Ascending aorta (tissue), 2 donors: ENCODE measurements around the gene PTGES. TPM values are rescaled to one million over a fixed set of nuclear protein-coding genes. Genes with fewer than 3 reads are reported as not detected.

Experiments
- DNase-seq, 2 donors: peaks; one replicate each; pipeline ENCODE4 v3.0.0-alpha.2; 2019; ENCODE audit warnings: low spot score in 2 of 2
- H3K27ac ChIP-seq, 2 donors: fragments of 200-600 bp; sonication (generic); one replicate each; pipeline ENCODE4 v1.5.1; 2016 to 2017; ENCODE audit warnings: mild to moderate bottlenecking in 1 of 2
- H3K27me3 ChIP-seq: fragments of 200-600 bp; sonication (generic); one replicate; pipeline ENCODE4 v1.5.1; 2017
- H3K36me3 ChIP-seq, 2 donors: fragments of 200-600 bp; sonication (generic); one replicate each; pipeline ENCODE4 v1.5.1; 2016
- H3K4me1 ChIP-seq, 2 donors: fragments of 200-600 bp; sonication (generic); one replicate each; pipeline ENCODE4 v1.5.1; 2016 to 2017; ENCODE audit warnings: mild to moderate bottlenecking in 1 of 2
- H3K4me3 ChIP-seq, 2 donors: fragments of 200-600 bp; sonication (generic); one replicate each; pipeline ENCODE4 v1.5.1; 2016 to 2017; ENCODE audit warnings: mild to moderate bottlenecking in 1 of 2
- H3K9me3 ChIP-seq, 2 donors: fragments of 200-600 bp; sonication (generic); one replicate each; pipeline ENCODE4 v1.5.1; 2016
- CTCF ChIP-seq, 3 experiments: fragments of 200-600 bp in 2 of 3; fragments of 450-650 bp in 1 of 3; sonication (generic) in 2 of 3; IDR thresholded peaks; one replicate each; pipeline ENCODE4 v1.5.1; 2016 to 2019; ENCODE audit warnings: antibody characterized with exemption in 3 of 3, mild to moderate bottlenecking in 1 of 3, moderate library complexity in 1 of 3
- intact Hi-C: fragments of 100-400 bp; cut with DNase I; formaldehyde crosslinking; loops from one replicate; pipeline ENCODE4 v1.15.1; 2023
- total RNA-seq: library from RNA; depleted of rRNA; stranded (reverse); fragments of >200 nt; gene quantifications from one replicate; pipeline ENCODE4 v1.1.0, GENCODE V29; 2016

The PTGES gene
- total RNA-seq, 1 donor from 2014 or later = 8.9 TPM

DNA sequence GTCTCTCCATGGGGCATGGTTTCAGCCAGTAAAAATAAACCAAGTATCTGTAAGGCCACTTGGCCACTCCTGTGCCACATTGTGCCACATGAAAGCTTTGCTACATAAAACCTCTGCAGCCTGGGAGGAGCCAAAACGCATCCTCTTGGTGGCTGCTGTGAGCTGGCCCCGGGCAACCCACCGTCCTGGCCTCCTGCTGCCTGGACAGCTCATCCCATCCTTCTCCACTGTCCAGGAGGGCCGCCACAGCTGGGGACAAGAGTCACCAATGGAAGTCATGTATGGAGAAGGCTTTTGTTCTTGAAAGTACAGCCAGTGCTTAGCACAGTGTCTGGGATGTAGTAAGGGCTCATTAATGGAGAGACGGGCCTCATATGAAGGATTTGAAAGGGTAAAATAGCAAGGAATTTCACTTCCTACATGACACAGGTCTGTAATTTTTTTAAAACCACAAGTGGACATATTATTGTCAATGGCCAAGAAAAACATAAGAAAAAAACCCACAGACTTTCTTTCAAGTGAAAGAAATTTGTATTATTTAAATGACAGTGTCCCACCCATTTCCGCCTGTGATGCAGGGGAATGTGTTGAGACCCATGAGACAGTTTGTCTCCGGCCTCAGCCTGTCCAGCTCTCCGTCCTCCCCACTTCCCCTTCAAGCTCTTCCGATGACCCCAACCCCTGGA, 6.6 kb downstream of the PTGES start:
- Histone ChIP-seq H3K27me3 (no peaks in the 10 kb centered on the region), H3K4me3 (no peak overlapping the region), H3K36me3 (no peaks in the 10 kb centered on the region), H3K4me1 (no peaks in the 10 kb centered on the region), H3K27ac (no peak overlapping the region), H3K9me3 (no peaks in the 10 kb centered on the region)
- no peak for DNase-seq
- no peak for TF ChIP-seq CTCF (IDR thresholded peaks at IDR 0.05)
- intact Hi-C loops = no loop called here

- Histone ChIP-seq H3K4me3 (no peak overlapping the region), H3K4me1 (no peaks in the 10 kb centered on the region), H3K9me3 (no peaks in the 10 kb centered on the region), H3K27me3 (no peaks in the 10 kb centered on the region), H3K36me3 (no peaks in the 10 kb centered on the region), H3K27ac (no peak overlapping the region)
- no peak for TF ChIP-seq CTCF (IDR thresholded peaks at IDR 0.05)
- intact Hi-C loops = no loop called here
- no peak for DNase-seq
Measured at GRCh38 chr9:129745200-129745599, 7.6 kb downstream of the PTGES start.

- Histone ChIP-seq H3K27ac (no peak overlapping the region), H3K27me3 (no peaks in the 10 kb centered on the region), H3K4me1 (no peaks in the 10 kb centered on the region), H3K4me3 (no peak overlapping the region), H3K9me3 (no peaks in the 10 kb centered on the region), H3K36me3 (no peaks in the 10 kb centered on the region)
- intact Hi-C loops = no loop called here
- no peak for TF ChIP-seq CTCF (IDR thresholded peaks at IDR 0.05)
- DNase-seq = no peak
Measured at GRCh38 chr9:129740666-129741464, 12.0 kb downstream of the PTGES start.

- Histone ChIP-seq H3K9me3 (no peaks in the 10 kb centered on the region), H3K27ac (no peak overlapping the region), H3K27me3 (no peaks in the 10 kb centered on the region), H3K4me3 (no peak overlapping the region), H3K36me3 (no peaks in the 10 kb centered on the region), H3K4me1 (no peaks in the 10 kb centered on the region)
- no peak for TF ChIP-seq CTCF (IDR thresholded peaks at IDR 0.05)
- intact Hi-C loops = no loop called here
- DNase-seq = no peak
Measured at GRCh38 chr9:129740174-129740573, 12.7 kb downstream of the PTGES start.

- no peak for TF ChIP-seq CTCF (IDR thresholded peaks at IDR 0.05)
- no peak overlapping the region for H3K27ac ChIP-seq
- H3K9me3 ChIP-seq = no peaks in the 10 kb centered on the region
- no peaks in the 10 kb centered on the region for H3K36me3 ChIP-seq
- H3K4me3 ChIP-seq = no peak overlapping the region
- intact Hi-C loops = no loop called here
- no peak for DNase-seq
- H3K4me1 ChIP-seq = no peaks in the 10 kb centered on the region
- H3K27me3 ChIP-seq = no peaks in the 10 kb centered on the region
Measured at GRCh38 chr9:129739432-129739831, 13.4 kb downstream of the PTGES start.
